ENCODE measurements around the gene OLFM2. TPM values are rescaled to one million over a fixed set of nuclear protein-coding genes. Genes with fewer than 3 reads are reported as not detected.

Gene OLFM2
- total RNA-seq, 1 experiment from 2014 or later = 3.4 TPM

DNA sequence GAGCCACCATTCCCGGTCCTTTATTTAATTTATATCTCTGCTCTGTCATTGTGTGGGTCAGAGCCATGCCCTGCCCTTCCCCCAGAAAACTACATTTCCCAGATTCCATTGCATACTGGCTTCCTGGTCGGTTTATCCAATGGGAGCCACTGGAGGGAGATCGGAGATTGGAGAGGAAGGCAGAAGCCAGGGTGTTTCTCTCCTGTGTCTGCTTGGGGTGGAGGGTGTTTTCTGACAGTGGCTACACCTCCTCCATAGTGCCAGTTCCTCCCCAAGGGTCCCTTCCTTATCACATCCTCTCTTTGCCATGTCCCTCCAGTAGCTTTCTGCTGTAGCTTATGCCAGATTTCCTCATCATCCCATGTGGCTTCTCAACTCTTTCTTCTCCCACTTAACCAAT is 19.0 kb downstream of the OLFM2 start:
- Histone ChIP-seq H4K20me1 (ENCODE audit: insufficient read depth) (no peaks in the 10 kb centered on the region), H3K9me3 (ENCODE audit: insufficient read depth, low read depth) (no peaks in the 10 kb centered on the region), H3K9me2 (ENCODE audit: insufficient read depth) (no peaks in the 10 kb centered on the region), H3K36me3 (ENCODE audit: low read depth) (no peaks in the 10 kb centered on the region), H3K4me3 (no peak overlapping the region), H3F3A (ENCODE audit: insufficient read depth, low read depth) (peaks cover 11% of the 10 kb centered on the region; the same call in 1 of the 2 replicates), H3K79me2 (ENCODE audit: low read depth) (no peaks in the 10 kb centered on the region), H3K27me3 (ENCODE audit: insufficient read depth, low read depth) (peaks cover 3% of the 10 kb centered on the region; the same call in 1 of the 2 replicates), H3K4me2 (peak overlapping the region; percentile 35), H3K27ac (no peak overlapping the region), H2AFZ (no peak overlapping the region), H3K4me1 (replicated peaks; ENCODE audit: insufficient read depth) (no peaks in the 10 kb centered on the region)
- DNase-seq = peak in 1 of 2 experiments; percentile 32
- ChIA-PET POLR2A (ENCODE audit: unreplicated experiment) (interaction anchor here (0.7 kb wide), 1 partner anchor 83 kb away, joined by 4 read pairs; no protein-coding TSS in a partner anchor), CTCF (no interaction called here)
- intact Hi-C loops (cut with micrococcal nuclease; ENCODE audit: unreplicated experiment) = loop anchor here (10.0 kb wide), 1 partner anchor 293 kb away; the partner anchor contains the start of gene ZNF561
- TF ChIP-seq, protein P1, sequence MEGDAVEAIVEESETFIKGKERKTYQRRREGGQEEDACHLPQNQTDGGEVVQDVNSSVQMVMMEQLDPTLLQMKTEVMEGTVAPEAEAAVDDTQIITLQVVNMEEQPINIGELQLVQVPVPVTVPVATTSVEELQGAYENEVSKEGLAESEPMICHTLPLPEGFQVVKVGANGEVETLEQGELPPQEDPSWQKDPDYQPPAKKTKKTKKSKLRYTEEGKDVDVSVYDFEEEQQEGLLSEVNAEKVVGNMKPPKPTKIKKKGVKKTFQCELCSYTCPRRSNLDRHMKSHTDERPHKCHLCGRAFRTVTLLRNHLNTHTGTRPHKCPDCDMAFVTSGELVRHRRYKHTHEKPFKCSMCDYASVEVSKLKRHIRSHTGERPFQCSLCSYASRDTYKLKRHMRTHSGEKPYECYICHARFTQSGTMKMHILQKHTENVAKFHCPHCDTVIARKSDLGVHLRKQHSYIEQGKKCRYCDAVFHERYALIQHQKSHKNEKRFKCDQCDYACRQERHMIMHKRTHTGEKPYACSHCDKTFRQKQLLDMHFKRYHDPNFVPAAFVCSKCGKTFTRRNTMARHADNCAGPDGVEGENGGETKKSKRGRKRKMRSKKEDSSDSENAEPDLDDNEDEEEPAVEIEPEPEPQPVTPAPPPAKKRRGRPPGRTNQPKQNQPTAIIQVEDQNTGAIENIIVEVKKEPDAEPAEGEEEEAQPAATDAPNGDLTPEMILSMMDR (conservative IDR thresholded peaks at IDR 0.05) = no peak
- TF ChIP-seq EZH2 (IDR thresholded peaks at IDR 0.05; ENCODE audit: low read depth) = no peak
- no TSS peak for BruUV-seq (replicated peaks)

DNA sequence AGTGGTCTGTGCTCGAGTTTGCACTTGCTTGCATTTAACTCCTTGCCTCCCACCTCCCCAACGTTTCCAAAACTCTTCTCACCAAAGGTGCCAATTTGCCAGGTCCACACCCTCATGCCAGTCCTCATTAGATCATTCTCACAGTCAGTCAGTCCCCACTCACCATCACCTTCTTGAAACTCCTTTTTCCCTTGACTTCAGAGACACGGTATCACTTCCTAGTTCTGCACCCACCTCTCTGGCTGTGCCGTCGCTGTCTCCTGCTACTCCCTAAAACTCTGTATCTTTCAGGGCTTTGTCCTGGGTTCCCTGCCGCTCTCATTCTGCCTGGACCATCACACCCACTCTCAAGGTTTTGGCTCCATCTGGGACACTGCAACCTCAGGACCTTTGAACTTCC is 19.6 kb downstream of the OLFM2 start:
- Histone ChIP-seq H3F3A (ENCODE audit: insufficient read depth, low read depth) (peaks cover 11% of the 10 kb centered on the region; the same call in 1 of the 2 replicates), H3K4me3 (no peak overlapping the region), H3K9me2 (ENCODE audit: insufficient read depth) (no peaks in the 10 kb centered on the region), H3K36me3 (ENCODE audit: low read depth) (no peaks in the 10 kb centered on the region), H3K27ac (no peak overlapping the region), H3K4me1 (replicated peaks; ENCODE audit: insufficient read depth) (no peaks in the 10 kb centered on the region), H3K27me3 (ENCODE audit: insufficient read depth, low read depth) (no peaks in the 10 kb centered on the region), H3K9me3 (ENCODE audit: insufficient read depth, low read depth) (no peaks in the 10 kb centered on the region), H3K79me2 (ENCODE audit: low read depth) (no peaks in the 10 kb centered on the region), H2AFZ (no peak overlapping the region), H3K4me2 (no peak overlapping the region; the same call in 1 of the 2 replicates), H4K20me1 (ENCODE audit: insufficient read depth) (no peaks in the 10 kb centered on the region)
- no TSS peak for BruUV-seq (replicated peaks)
- TF ChIP-seq, protein P1 (conservative IDR thresholded peaks at IDR 0.05) = no peak
- TF ChIP-seq EZH2 (IDR thresholded peaks at IDR 0.05; ENCODE audit: low read depth) = no peak
- DNase-seq = no peak
- CTCF ChIA-PET = no interaction called here
- POLR2A ChIA-PET (ENCODE audit: unreplicated experiment) = interaction anchor here (0.7 kb wide), 1 partner anchor 82 kb away, joined by 4 read pairs; no protein-coding TSS in a partner anchor
- intact Hi-C loops (cut with micrococcal nuclease; ENCODE audit: unreplicated experiment) = loop anchor here (10.0 kb wide), 1 partner anchor 292 kb away; the partner anchor contains the start of gene ZNF561

DNA sequence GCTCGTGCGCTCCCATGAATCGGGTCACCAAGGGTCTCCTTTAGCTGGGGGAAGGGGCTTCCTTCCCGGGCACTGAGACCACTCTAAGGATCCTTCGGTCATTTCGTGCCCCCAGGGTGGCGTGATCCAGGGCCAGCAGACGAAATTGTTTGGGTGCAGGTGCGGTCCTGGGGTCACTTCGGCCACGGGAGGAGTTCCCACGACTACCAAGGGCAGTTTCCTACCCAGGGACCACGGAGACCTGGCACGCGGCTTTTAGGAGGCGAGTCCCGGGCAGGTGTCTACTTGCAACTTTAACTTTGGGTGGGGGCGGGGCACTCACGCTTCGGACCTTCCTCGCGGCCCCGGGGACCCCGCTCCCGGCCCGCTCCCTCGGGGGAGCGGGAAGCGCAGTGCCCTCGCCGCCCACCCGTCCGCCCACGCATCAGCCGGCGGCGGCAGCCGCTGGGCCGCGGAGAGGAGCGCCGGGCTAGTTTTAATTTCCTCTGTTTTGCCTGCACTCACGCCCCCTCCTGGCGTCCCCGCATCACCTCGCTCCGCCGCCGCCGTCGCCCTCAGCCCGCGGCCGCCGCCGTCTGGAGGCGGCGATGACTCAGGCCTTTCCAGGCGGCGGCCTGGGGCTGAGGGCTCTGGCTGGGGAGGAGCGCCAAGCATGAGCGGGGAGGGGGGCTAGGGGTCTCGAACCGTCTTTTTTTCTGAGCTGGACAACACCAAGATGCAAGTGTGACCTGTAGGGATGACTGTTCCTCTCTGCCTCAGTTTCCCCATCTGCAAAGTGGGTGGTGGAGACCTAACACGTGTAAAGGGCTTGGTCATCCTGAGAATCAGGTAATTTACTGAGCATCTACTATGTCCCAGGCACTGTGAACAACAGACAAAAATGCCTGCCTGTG is 21.8 kb downstream of the OLFM2 start:
- BruUV-seq (replicated peaks) = TSS peak; percentile 37
- peak overlapping the region; percentile 68 for H3K4me3 ChIP-seq
- ChIA-PET CTCF (interaction anchor here (0.6 kb wide), 1 partner anchor 78 kb away, joined by 3 read pairs; no protein-coding TSS in a partner anchor), POLR2A (ENCODE audit: unreplicated experiment) (no interaction called here)
- peak; percentile 63 to 85 for DNase-seq
- no peak overlapping the region for H3K27ac ChIP-seq
- H3K9me3 ChIP-seq (ENCODE audit: insufficient read depth, low read depth) = no peaks in the 10 kb centered on the region
- peak overlapping the region; percentile 94 for H2AFZ ChIP-seq
- no peaks in the 10 kb centered on the region for H3K79me2 ChIP-seq (ENCODE audit: low read depth)
- H3K27me3 ChIP-seq (ENCODE audit: insufficient read depth, low read depth) = no peaks in the 10 kb centered on the region
- H3K36me3 ChIP-seq (ENCODE audit: low read depth) = no peaks in the 10 kb centered on the region
- H3F3A ChIP-seq (ENCODE audit: insufficient read depth, low read depth) = peaks cover 14% of the 10 kb centered on the region; the same call in 1 of the 2 replicates
- no peaks in the 10 kb centered on the region for H3K9me2 ChIP-seq (ENCODE audit: insufficient read depth)
- H3K4me2 ChIP-seq = peak overlapping the region; percentile 99
- H3K4me1 ChIP-seq (replicated peaks; ENCODE audit: insufficient read depth) = no peaks in the 10 kb centered on the region
- no peaks in the 10 kb centered on the region for H4K20me1 ChIP-seq (ENCODE audit: insufficient read depth)
- TF ChIP-seq, protein P1 (conservative IDR thresholded peaks at IDR 0.05) = peak; percentile 84
- no peak for TF ChIP-seq EZH2 (IDR thresholded peaks at IDR 0.05; ENCODE audit: low read depth)
- intact Hi-C loops (cut with micrococcal nuclease; ENCODE audit: unreplicated experiment) = loop anchor here (2.0 to 10.0 kb wide), 3 partner anchors 67 to 328 kb away; partner anchors contain the start of gene ZNF561
